PC-3 (cell line): Measurements from ENCODE around the gene TLCD2.

Source experiments
- EZH2 ChIP-seq: fragments of 300-600 bp; sonication (generic); IDR thresholded peaks from one replicate; pipeline ENCODE4 v1.6.1; 2017; ENCODE audit warnings: antibody characterized with exemption, mild to moderate bottlenecking, low read length; ENCODE audit not compliant: unreplicated experiment
- TF ChIP-seq, protein P1 (sequence below): fragments of 300-600 bp; sonication (generic); conservative IDR thresholded peaks from 2 replicates; pipeline ENCODE4 v1.5.1; 2017; ENCODE audit warnings: antibody characterized with exemption, low read depth, mild to moderate bottlenecking, low read length

DNA sequence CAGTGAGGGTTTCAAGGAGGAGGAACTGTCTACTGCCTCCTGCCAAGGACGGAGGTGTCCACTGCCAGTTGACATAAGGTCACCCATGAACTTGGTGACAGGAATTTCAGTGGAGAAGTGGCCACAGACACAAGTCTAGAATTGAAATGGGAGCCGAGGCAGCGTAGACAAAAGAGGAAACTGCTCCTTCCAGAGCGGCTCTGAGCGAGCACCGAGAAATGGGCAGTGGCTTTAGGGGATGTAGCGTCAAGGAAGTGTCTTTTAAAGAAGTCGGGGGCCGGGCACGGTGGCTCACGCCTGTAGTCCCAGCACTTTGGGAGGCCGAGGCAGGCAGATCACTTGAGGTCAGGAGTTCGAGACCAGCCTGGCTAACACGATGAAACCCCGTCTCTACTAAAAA, 48.6 kb upstream of the TLCD2 start:
- TF ChIP-seq, protein P1, sequence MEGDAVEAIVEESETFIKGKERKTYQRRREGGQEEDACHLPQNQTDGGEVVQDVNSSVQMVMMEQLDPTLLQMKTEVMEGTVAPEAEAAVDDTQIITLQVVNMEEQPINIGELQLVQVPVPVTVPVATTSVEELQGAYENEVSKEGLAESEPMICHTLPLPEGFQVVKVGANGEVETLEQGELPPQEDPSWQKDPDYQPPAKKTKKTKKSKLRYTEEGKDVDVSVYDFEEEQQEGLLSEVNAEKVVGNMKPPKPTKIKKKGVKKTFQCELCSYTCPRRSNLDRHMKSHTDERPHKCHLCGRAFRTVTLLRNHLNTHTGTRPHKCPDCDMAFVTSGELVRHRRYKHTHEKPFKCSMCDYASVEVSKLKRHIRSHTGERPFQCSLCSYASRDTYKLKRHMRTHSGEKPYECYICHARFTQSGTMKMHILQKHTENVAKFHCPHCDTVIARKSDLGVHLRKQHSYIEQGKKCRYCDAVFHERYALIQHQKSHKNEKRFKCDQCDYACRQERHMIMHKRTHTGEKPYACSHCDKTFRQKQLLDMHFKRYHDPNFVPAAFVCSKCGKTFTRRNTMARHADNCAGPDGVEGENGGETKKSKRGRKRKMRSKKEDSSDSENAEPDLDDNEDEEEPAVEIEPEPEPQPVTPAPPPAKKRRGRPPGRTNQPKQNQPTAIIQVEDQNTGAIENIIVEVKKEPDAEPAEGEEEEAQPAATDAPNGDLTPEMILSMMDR, result no peak
- no peak for TF ChIP-seq EZH2
